Thyroid gland (tissue), 4 donors: ENCODE data around the gene ARHGAP12. TPM values are rescaled to one million over a fixed set of nuclear protein-coding genes. Genes with fewer than 3 reads are reported as not detected.

Experiments used
- DNase-seq, 2 donors: peaks; one replicate each; pipeline ENCODE4 v3.0.0-alpha.2; 2019
- H3K27ac ChIP-seq, 3 donors: fragments of 200-600 bp; sonication (generic); 1 replicate in 2 of 3; 2 replicates in 1 of 3; pipeline ENCODE4 v1.5.1; 2016 to 2019; ENCODE audit warnings: mild to moderate bottlenecking in 1 of 3, moderate library complexity in 1 of 3
- H3K27me3 ChIP-seq: fragments of 200-600 bp; sonication (generic); one replicate; pipeline ENCODE4 v1.5.1; 2019
- H3K36me3 ChIP-seq, 2 donors: fragments of 200-600 bp; sonication (generic); one replicate each; pipeline ENCODE4 v1.5.1; 2016 to 2019
- H3K4me1 ChIP-seq, 2 donors: fragments of 200-600 bp; sonication (generic); one replicate each; pipeline ENCODE4 v1.5.1; 2017 to 2019
- H3K4me3 ChIP-seq, 3 donors: fragments of 200-600 bp; sonication (generic); replicated peaks in 1 of 3; 1 replicate in 2 of 3; 2 replicates in 1 of 3; pipeline ENCODE4 v1.5.1; 2016; ENCODE audit warnings: mild to moderate bottlenecking in 1 of 3
- H3K9me3 ChIP-seq: fragments of 200-600 bp; sonication (generic); one replicate; pipeline ENCODE4 v1.5.1; 2017
- POLR2A ChIP-seq, 2 donors: fragments of 450-650 bp; IDR thresholded peaks; one replicate each; pipeline ENCODE4 v1.6.1; 2017; ENCODE audit warnings: antibody characterized with exemption in 2 of 2, mild to moderate bottlenecking in 2 of 2, moderate library complexity in 1 of 2
- WGBS, 2 donors: methylation state at CpG; one replicate each; pipeline ENCODE4 v1.1.5; 2017; 5-methylcytosine and 5-hydroxymethylcytosine counted together
- intact Hi-C: fragments of 100-400 bp; cut with DNase I; formaldehyde crosslinking; loops from one replicate; pipeline ENCODE4 v1.15.1; 2023
- total RNA-seq, 4 donors: library from RNA; depleted of rRNA; stranded (reverse); fragments of >200 nt; gene quantifications; one replicate each; pipeline ENCODE4 v1.2.3, GENCODE V29; 2016
- TF ChIP-seq, protein P1 (sequence below), 6 experiments: fragments of 200-600 bp in 3 of 6; fragments of 450-650 bp in 3 of 6; sonication (generic) in 3 of 6; IDR thresholded peaks; one replicate each; pipeline ENCODE4 v1.5.1; 2016 to 2019; ENCODE audit warnings: antibody characterized with exemption in 6 of 6, mild to moderate bottlenecking in 2 of 6, inconsistent platforms in 1 of 6, moderate library complexity in 1 of 6

The ARHGAP12 gene
- total RNA-seq, 4 donors from 2014 or later, result 49.9 to 67.6 (median 60.8) TPM

DNA sequence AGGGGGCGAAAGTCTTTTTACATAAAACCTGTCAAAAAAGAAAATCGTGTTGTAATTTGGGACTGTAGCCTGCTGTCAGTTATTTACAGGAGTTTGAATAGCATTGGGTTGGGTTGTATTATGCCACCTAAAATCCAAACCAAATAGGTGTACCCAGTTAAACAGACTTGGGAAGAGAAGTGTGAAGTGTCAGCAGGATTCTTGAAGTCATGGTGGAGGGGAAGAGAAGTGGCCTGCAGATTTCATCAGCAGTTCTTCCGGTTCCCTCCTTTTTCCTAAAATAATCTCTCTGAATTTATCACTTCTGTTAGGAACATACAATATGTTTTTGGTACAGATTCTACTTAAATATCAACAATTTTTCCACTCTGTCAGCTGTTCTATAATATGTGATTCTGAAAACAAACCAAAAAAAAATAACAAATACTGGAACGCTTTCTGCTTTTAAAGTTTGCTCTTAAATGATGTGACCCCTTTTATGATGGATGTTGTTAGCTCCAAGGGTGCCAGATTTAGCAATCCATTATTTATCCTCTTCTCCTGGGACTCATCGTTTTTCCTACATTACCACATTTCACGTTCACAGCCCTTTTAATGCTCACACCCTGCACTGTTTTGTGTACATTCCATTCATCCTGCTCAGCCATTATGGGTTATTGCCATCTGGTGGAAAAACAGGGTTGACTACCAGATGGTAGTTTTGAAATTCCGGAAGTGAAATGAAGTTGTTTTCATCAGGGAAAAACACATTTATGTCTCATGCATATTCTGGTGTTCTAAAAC is 18.7 kb upstream of the ARHGAP12 start:
- Histone ChIP-seq H3K4me3 (no peak overlapping the region), H3K27me3 (no peaks in the 10 kb centered on the region), H3K36me3 (no peaks in the 10 kb centered on the region), H3K4me1 (no peaks in the 10 kb centered on the region), H3K9me3 (no peaks in the 10 kb centered on the region), H3K27ac (no peak overlapping the region)
- intact Hi-C loops, result no loop called here
- no peak for DNase-seq
- no peak for TF ChIP-seq POLR2A (IDR thresholded peaks at IDR 0.05)
- TF ChIP-seq, protein P1, sequence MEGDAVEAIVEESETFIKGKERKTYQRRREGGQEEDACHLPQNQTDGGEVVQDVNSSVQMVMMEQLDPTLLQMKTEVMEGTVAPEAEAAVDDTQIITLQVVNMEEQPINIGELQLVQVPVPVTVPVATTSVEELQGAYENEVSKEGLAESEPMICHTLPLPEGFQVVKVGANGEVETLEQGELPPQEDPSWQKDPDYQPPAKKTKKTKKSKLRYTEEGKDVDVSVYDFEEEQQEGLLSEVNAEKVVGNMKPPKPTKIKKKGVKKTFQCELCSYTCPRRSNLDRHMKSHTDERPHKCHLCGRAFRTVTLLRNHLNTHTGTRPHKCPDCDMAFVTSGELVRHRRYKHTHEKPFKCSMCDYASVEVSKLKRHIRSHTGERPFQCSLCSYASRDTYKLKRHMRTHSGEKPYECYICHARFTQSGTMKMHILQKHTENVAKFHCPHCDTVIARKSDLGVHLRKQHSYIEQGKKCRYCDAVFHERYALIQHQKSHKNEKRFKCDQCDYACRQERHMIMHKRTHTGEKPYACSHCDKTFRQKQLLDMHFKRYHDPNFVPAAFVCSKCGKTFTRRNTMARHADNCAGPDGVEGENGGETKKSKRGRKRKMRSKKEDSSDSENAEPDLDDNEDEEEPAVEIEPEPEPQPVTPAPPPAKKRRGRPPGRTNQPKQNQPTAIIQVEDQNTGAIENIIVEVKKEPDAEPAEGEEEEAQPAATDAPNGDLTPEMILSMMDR (IDR thresholded peaks at IDR 0.05), result peak in 2 of 6 experiments; percentile 17
- WGBS, 2 donors, result 64 to 66% methylated on average over 7 of the region's 7 CpGs

- 85% methylated on average over 1 of the region's 1 CpG for WGBS, 2 donors
- Histone ChIP-seq H3K4me1 (no peaks in the 10 kb centered on the region), H3K27me3 (no peaks in the 10 kb centered on the region), H3K27ac (no peak overlapping the region), H3K36me3 (no peaks in the 10 kb centered on the region), H3K9me3 (no peaks in the 10 kb centered on the region), H3K4me3 (no peak overlapping the region)
- intact Hi-C loops, result no loop called here
- TF ChIP-seq, protein P1 (IDR thresholded peaks at IDR 0.05), result no peak
- no peak for TF ChIP-seq POLR2A (IDR thresholded peaks at IDR 0.05)
- DNase-seq, result no peak
These were observed 16.8 kb upstream of the ARHGAP12 start for GRCh38 chr10:31945392-31945791.

DNA sequence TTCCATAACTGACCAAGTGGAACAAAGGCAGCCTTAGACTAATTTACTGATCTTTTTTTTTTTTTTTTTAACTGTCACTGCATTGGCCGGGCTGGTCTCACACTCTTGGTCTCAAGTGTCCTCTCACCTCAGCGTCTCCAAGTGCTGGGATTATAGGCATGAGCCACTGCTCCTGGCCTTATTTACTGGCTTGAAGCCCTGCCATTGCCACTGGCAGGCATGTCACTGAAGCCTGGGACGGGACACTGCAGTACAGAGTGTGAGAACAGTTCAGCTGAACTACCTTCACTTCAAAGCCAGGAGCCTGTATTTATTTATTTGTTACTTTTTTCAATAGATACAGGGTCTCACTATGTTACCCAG is 15.4 kb upstream of the ARHGAP12 start:
- intact Hi-C loops, result no loop called here
- Histone ChIP-seq H3K4me1 (no peaks in the 10 kb centered on the region), H3K36me3 (no peaks in the 10 kb centered on the region), H3K4me3 (no peak overlapping the region), H3K27ac (no peak overlapping the region), H3K27me3 (no peaks in the 10 kb centered on the region), H3K9me3 (no peaks in the 10 kb centered on the region)
- DNase-seq, result peak; percentile 55 to 63
- TF ChIP-seq, protein P1 (IDR thresholded peaks at IDR 0.05), result no peak
- no peak for TF ChIP-seq POLR2A (IDR thresholded peaks at IDR 0.05)
- WGBS, 2 donors, result 41 to 49% methylated on average over 3 of the region's 3 CpGs

GRCh38 chr10:31942892-31943291 is 14.3 kb upstream of the ARHGAP12 start:
- Histone ChIP-seq H3K4me1 (no peaks in the 10 kb centered on the region), H3K36me3 (no peaks in the 10 kb centered on the region), H3K4me3 (no peak overlapping the region), H3K27ac (no peak overlapping the region), H3K27me3 (no peaks in the 10 kb centered on the region), H3K9me3 (no peaks in the 10 kb centered on the region)
- 91 to 93% methylated on average over 4 of the region's 4 CpGs for WGBS, 2 donors
- intact Hi-C loops, result no loop called here
- no peak for DNase-seq
- no peak for TF ChIP-seq POLR2A (IDR thresholded peaks at IDR 0.05)
- TF ChIP-seq, protein P1 (IDR thresholded peaks at IDR 0.05), result no peak

DNA sequence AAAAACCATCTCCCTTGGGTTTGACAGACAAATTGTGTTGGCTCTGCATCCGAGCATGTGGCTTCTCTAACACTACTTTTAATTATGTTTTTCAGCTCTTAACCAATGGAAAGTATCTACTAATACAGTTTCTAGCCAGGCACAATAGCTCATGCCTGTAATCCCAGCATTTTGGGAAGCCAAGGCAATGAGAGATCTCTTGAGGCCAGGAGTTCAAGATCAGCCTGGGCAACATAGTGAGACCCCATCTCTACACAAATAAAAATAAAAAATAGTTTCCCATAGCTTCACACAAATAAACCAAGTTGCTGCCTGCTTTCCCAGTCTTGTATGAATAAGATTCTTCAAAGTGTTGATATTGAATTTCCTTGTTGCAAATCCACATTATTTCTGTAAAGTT is 13.8 kb upstream of the ARHGAP12 start:
- WGBS, 2 donors, result 86 to 88% methylated on average over 1 of the region's 1 CpG
- H3K27ac ChIP-seq, result no peak overlapping the region
- intact Hi-C loops, result no loop called here

More for the DNA sequence above, 13.8 kb upstream of the ARHGAP12 start:
- H3K36me3 ChIP-seq, result no peaks in the 10 kb centered on the region
- H3K4me3 ChIP-seq, result no peak overlapping the region
- H3K4me1 ChIP-seq, result peaks cover 0 to under 1% of the 10 kb centered on the region in 2 donors
- H3K27me3 ChIP-seq, result no peaks in the 10 kb centered on the region
- TF ChIP-seq POLR2A (IDR thresholded peaks at IDR 0.05), result no peak
- TF ChIP-seq, protein P1 (IDR thresholded peaks at IDR 0.05), result no peak
- no peaks in the 10 kb centered on the region for H3K9me3 ChIP-seq
- no peak for DNase-seq
